ENCODE data around the gene PECR. TPM values are rescaled to one million over a fixed set of nuclear protein-coding genes. Genes with fewer than 3 reads are reported as not detected.

Gene PECR
- total and polyA plus RNA-seq, 4 donors = 31.8 to 152 (median 65.5) TPM

DNA sequence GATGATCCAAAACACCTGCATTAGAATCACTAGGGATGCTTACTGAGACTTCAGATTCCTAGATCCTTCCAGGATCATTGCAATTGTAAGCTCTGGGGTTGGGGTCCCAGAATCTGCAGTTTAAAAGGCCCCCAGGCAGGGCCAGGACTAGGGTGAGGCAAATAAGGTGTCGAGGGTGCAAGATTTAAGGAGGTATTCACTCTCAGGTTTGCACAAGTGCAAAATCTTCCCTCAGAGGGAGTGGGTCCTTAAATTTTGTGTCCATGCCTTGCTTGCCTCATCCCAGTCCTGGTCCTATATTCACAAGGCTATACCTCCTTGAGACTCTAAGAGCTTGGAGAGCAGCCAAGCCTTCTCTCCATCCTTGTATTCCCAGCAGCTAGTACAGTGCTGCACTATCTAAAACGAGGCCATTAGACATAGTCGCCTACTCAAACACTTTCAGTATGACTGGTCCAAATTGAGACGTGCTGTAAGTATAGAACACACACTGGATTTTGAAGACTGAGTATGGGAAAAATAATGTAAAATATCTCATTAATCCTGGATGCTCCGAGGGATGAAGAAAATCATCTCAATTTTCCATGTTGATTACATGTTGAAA lies 36.6 kb downstream of the PECR start:
- H3K9me3 ChIP-seq (ENCODE audit: control insufficient read depth in 4 of 4, low read length in 3 of 4) = no peaks in the 10 kb centered on the region
- H3K27me3 ChIP-seq (ENCODE audit: control insufficient read depth in 4 of 4, insufficient read depth in 4 of 4, low read length in 3 of 4) = no peaks in the 10 kb centered on the region
- TF ChIP-seq RXRA (IDR thresholded peaks at IDR 0.05) = no peak
- TF ChIP-seq HNF4A (conservative IDR thresholded peaks at IDR 0.05) = no peak
- no peak for TF ChIP-seq MAX (IDR thresholded peaks at IDR 0.05)
- TF ChIP-seq GABPA (IDR thresholded peaks at IDR 0.05 in 1 of 2, conservative IDR thresholded peaks at IDR 0.05 in 1 of 2) = no peak
- TF ChIP-seq FOXA1 (IDR thresholded peaks at IDR 0.05) = no peak
- TF ChIP-seq HNF4G (IDR thresholded peaks at IDR 0.05) = no peak
- TF ChIP-seq JUND (IDR thresholded peaks at IDR 0.05) = no peak
- TF ChIP-seq FOXA2 (IDR thresholded peaks at IDR 0.05) = no peak
- TF ChIP-seq YY1 (IDR thresholded peaks at IDR 0.05) = no peak
- no peak for TF ChIP-seq RAD21 (IDR thresholded peaks at IDR 0.05)
- TF ChIP-seq, protein P1, sequence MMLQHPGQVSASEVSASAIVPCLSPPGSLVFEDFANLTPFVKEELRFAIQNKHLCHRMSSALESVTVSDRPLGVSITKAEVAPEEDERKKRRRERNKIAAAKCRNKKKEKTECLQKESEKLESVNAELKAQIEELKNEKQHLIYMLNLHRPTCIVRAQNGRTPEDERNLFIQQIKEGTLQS (IDR thresholded peaks at IDR 0.05) = no peak
- TF ChIP-seq CTCF (IDR thresholded peaks at IDR 0.05; ENCODE audit: low read depth, low read length, missing input control) = no peak
- TF ChIP-seq ZBTB33 (IDR thresholded peaks at IDR 0.05) = no peak
- H3K4me3 ChIP-seq (ENCODE audit: low read depth in 1 of 3, low read length in 3 of 3) = no peak overlapping the region
- peaks cover 0 to 3% (median under 1%) of the 10 kb centered on the region in 4 donors for H3K4me1 ChIP-seq (ENCODE audit: control insufficient read depth in 4 of 4, insufficient read depth in 4 of 4, low read length in 3 of 4)
- H3K9ac ChIP-seq (ENCODE audit: low read depth in 1 of 2, low read length in 2 of 2) = no peak overlapping the region
- 79% methylated on average over 5 of the region's 5 CpGs for WGBS
- no peak overlapping the region for H3K27ac ChIP-seq (ENCODE audit: low read depth in 1 of 2, low read length in 2 of 2)
- DNase-seq (ENCODE audit: low spot score) = no peak
- H3K36me3 ChIP-seq (ENCODE audit: control insufficient read depth in 4 of 4, insufficient read depth in 3 of 4, low read depth in 1 of 4, low read length in 3 of 4) = peaks cover 7 to 74% (median 45%) of the 10 kb centered on the region in 4 donors

DNA sequence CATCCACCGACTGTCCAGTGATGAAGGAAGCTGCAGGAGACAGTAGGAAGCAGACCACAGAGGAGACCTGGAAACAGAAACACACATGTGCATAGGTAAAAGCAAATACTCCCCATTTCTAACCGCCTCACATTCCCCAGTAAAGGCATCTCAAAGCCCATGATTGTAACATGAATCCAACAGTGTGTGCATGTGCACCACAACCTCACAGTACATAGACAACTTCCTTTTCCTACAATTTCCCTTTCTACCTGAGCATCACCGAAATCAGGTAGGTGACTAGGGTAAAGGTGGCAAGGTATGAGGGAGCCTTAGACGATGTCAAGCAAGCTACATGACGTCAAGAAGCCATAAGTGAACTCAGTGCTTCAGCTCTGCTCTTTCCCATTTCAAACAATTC lies 37.7 kb downstream of the PECR start:
- WGBS = 97% methylated on average over 5 of the region's 5 CpGs
- peaks cover 7 to 74% (median 48%) of the 10 kb centered on the region in 4 donors for H3K36me3 ChIP-seq (ENCODE audit: control insufficient read depth in 4 of 4, insufficient read depth in 3 of 4, low read depth in 1 of 4, low read length in 3 of 4)

More for the DNA sequence above, 37.7 kb downstream of the PECR start:
- no peak for TF ChIP-seq JUND (IDR thresholded peaks at IDR 0.05)
- no peak for TF ChIP-seq RXRA (IDR thresholded peaks at IDR 0.05)
- TF ChIP-seq, protein P1 (IDR thresholded peaks at IDR 0.05) = no peak
- TF ChIP-seq FOXA1 (IDR thresholded peaks at IDR 0.05) = no peak
- TF ChIP-seq REST (IDR thresholded peaks at IDR 0.05) = no peak
- TF ChIP-seq YY1 (IDR thresholded peaks at IDR 0.05) = no peak
- no peak for TF ChIP-seq MAX (IDR thresholded peaks at IDR 0.05)
- no peak for TF ChIP-seq CTCF (IDR thresholded peaks at IDR 0.05; ENCODE audit: low read depth, low read length, missing input control)
- no peak for TF ChIP-seq HNF4G (IDR thresholded peaks at IDR 0.05)
- no peak for TF ChIP-seq SP1 (IDR thresholded peaks at IDR 0.05)
- TF ChIP-seq FOXA2 (IDR thresholded peaks at IDR 0.05) = no peak
- no peak for TF ChIP-seq GABPA (IDR thresholded peaks at IDR 0.05 in 1 of 2, conservative IDR thresholded peaks at IDR 0.05 in 1 of 2)
- Histone ChIP-seq H3K4me1 (ENCODE audit: control insufficient read depth in 4 of 4, insufficient read depth in 4 of 4, low read length in 3 of 4) (peaks cover 0 to 3% (median under 1%) of the 10 kb centered on the region in 4 donors), H3K27ac (ENCODE audit: low read depth in 1 of 2, low read length in 2 of 2) (no peak overlapping the region), H3K4me3 (ENCODE audit: low read depth in 1 of 3, low read length in 3 of 3) (no peak overlapping the region), H3K9me3 (ENCODE audit: control insufficient read depth in 4 of 4, low read length in 3 of 4) (no peaks in the 10 kb centered on the region), H3K27me3 (ENCODE audit: control insufficient read depth in 4 of 4, insufficient read depth in 4 of 4, low read length in 3 of 4) (no peaks in the 10 kb centered on the region), H3K9ac (ENCODE audit: low read depth in 1 of 2, low read length in 2 of 2) (no peak overlapping the region)
- no peak for DNase-seq (ENCODE audit: low spot score)

Measured in liver (tissue), 9 donors.